NCI-H187 treated with DMSO at 0.1 percent for 48 hours (cell line): ENCODE data around the gene BCKDHA.
"Not testable (repeated sequence)": the region's sequence is repeated elsewhere in the genome, so short reads cannot be mapped to it uniquely, and the experiment has no call there.

Experiments
- DNase-seq: peaks from one replicate; lab custom pipeline; 2025; lab: John Stamatoyannopoulos, UW

BCKDHA gene

GRCh38 chr19:41366089-41366488, 31.5 kb upstream of the BCKDHA start:
- DNase-seq: no peak

GRCh38 chr19:41367848-41368301, 29.7 kb upstream of the BCKDHA start:
- no peak for DNase-seq

GRCh38 chr19:41369769-41370168, 27.8 kb upstream of the BCKDHA start:
- DNase-seq: no peak

- not testable (repeated sequence) for DNase-seq
Observed at GRCh38 chr19:41371119-41371518, 26.5 kb upstream of the BCKDHA start.

GRCh38 chr19:41371541-41371940, 26.1 kb upstream of the BCKDHA start:
- DNase-seq: no peak

- no peak for DNase-seq
Observed at GRCh38 chr19:41372501-41372900, 25.1 kb upstream of the BCKDHA start.

- DNase-seq: no peak
Observed at GRCh38 chr19:41373993-41374392, 23.6 kb upstream of the BCKDHA start.

GRCh38 chr19:41376241-41376997, 21.2 kb upstream of the BCKDHA start, which contains the start of gene TMEM91:
TSS of gene TMEM91 (plus strand) at chr19:41376533. CDS start at chr19:41378310, 1,777 bp downstream.
- DNase-seq: no peak

- DNase-seq: no peak
Observed at GRCh38 chr19:41376998-41377365, 20.6 kb upstream of the BCKDHA start.

GRCh38 chr19:41377977-41378709, 19.5 kb upstream of the BCKDHA start:
- DNase-seq: no peak

GRCh38 chr19:41381536-41381935, 16.1 kb upstream of the BCKDHA start:
- DNase-seq: not testable (repeated sequence)

GRCh38 chr19:41384351-41384750, 13.3 kb upstream of the BCKDHA start:
- no peak for DNase-seq

GRCh38 chr19:41386442-41386841, 11.2 kb upstream of the BCKDHA start:
- no peak for DNase-seq

GRCh38 chr19:41391618-41392017, 6.0 kb upstream of the BCKDHA start:
- DNase-seq: no peak

- no peak for DNase-seq
Observed at GRCh38 chr19:41392775-41393174, 4.8 kb upstream of the BCKDHA start.

- DNase-seq: no peak
Observed at GRCh38 chr19:41395355-41395754, 2.3 kb upstream of the BCKDHA start.

- DNase-seq: no peak
Observed at GRCh38 chr19:41398050-41398418, 416 bp downstream of the BCKDHA start.

- no peak for DNase-seq
Observed at GRCh38 chr19:41398598-41398997, 980 bp downstream of the BCKDHA start.

GRCh38 chr19:41399091-41399490, 1.5 kb downstream of the BCKDHA start:
- DNase-seq: no peak

GRCh38 chr19:41399525-41399924, 1.9 kb downstream of the BCKDHA start:
- DNase-seq: no peak

- DNase-seq: no peak
Observed at GRCh38 chr19:41401483-41401882, 3.9 kb downstream of the BCKDHA start.

GRCh38 chr19:41402010-41402409, 4.4 kb downstream of the BCKDHA start:
- DNase-seq: no peak

GRCh38 chr19:41403181-41403970, 5.8 kb downstream of the BCKDHA start:
- DNase-seq: no peak
